Measurements from ENCODE around the gene BOD1L1. TPM values are rescaled to one million over a fixed set of nuclear protein-coding genes. Genes with fewer than 3 reads are reported as not detected.

Gene BOD1L1
- total and polyA plus RNA-seq, 2 experiments from 2014 or later = 11.9 to 29.1 TPM

DNA sequence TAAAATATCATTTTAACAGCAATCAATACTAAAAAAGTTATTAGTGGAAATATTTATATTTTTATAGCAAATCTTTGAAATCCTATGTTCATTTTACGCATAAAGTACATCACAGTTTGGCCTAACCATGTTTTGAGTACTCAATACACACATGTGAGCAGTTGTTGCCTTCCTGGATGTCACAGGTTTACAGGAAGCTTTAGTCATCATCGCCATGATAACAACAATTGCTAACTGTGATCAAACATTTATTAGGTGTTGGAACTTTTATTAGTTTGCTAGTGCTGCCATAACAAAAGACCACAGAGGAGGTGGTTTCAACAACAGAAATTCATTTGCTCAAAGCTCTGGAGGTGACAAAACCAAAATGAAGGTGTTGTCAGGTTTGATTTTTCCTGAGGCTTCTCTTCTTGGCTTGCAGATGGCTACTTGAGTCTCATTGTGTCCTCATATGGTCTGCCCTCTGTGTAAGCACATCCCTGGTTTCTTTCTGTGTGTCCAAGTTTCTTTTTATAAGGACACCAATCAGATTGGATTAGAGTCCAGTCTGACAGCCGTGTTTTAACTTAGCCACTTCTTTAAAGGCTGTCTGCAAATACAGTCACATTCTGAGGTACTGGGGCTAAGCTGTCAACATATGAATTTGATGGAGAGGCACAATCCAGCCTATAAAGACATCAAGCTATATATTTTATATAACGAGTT lies 43.1 kb upstream of the BOD1L1 start:
- 92% methylated on average over 4 of the region's 4 CpGs for WGBS (ENCODE audit: low lambda C conversion rate, missing lambda C conversion rate)
- H2AFZ ChIP-seq = no peak overlapping the region
- no peaks in the 10 kb centered on the region for H3K79me2 ChIP-seq
- H3K4me1 ChIP-seq (ENCODE audit: insufficient read depth) = no peaks in the 10 kb centered on the region
- no peak for DNase-seq (ENCODE audit: low spot score)
- H3K27me3 ChIP-seq = no peaks in the 10 kb centered on the region
- TF ChIP-seq CTCF (IDR thresholded peaks at IDR 0.05; ENCODE audit: poor library complexity) = no peak
- no peak for TF ChIP-seq EZH2phosphoT487 (IDR thresholded peaks at IDR 0.05; ENCODE audit: low read depth, severe bottlenecking, unreplicated experiment)
- no peak for TF ChIP-seq EZH2 (IDR thresholded peaks at IDR 0.05; ENCODE audit: borderline replicate concordance)
- no peaks in the 10 kb centered on the region for H4K20me1 ChIP-seq (ENCODE audit: insufficient read depth, poor library complexity, severe bottlenecking)
- no peak overlapping the region for H3K27ac ChIP-seq
- H3K4me2 ChIP-seq = no peak overlapping the region
- H3K9me3 ChIP-seq (ENCODE audit: low read depth) = no peaks in the 10 kb centered on the region
- no peak overlapping the region for H3K4me3 ChIP-seq
- no peaks in the 10 kb centered on the region for H3K36me3 ChIP-seq (replicated peaks; ENCODE audit: insufficient read depth, low read depth)
- H3K9me2 ChIP-seq (replicated peaks; ENCODE audit: insufficient read depth) = no peaks in the 10 kb centered on the region

DNA sequence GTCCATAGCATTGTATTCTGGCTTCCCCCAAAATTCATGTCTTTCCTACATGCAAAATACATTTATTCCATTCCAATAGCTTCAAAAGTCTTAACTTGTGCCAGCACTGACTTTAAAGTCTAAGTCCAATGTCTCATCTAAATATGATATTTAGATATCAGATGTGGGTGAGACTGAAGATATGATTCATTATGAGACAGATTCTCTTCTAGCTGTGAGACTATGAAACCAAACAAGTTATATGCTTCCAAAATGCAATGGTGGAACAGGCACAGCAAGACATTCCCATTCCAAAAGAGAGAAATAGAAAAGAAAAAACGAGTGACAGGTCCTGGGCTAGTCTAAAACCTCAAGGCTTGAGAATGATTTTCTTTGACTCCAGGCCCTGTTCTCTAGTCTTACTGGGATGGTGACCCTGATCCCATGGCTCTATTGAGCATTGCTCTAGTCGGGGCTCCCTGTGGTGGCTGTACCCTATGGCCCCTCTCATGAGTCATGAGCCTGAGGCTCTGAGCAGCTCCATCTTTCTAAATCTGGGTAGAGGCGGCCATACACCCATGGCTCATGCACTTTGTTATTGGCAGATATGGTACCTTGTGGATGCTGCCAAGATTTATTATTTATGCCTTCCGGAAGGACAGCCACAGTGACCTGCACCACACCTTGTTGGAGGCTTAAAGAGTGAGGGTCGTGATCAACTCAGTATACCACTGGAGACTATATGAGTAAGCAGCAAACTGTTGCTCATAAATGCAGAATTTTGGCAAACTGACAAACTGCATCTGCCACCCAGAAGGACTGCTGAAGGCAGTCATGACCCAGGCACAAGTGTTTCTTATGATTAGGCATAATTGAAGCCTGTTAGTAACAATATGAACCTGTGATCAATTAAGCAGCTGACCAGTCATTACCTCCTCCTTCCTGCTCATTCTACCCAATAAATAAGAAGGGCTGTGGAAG lies 38.5 kb upstream of the BOD1L1 start:
- Histone ChIP-seq H3K4me3 (no peak overlapping the region), H3K9me3 (ENCODE audit: low read depth) (no peaks in the 10 kb centered on the region), H3K4me1 (ENCODE audit: insufficient read depth) (no peaks in the 10 kb centered on the region), H3K27me3 (no peaks in the 10 kb centered on the region), H2AFZ (no peak overlapping the region), H3K4me2 (no peak overlapping the region), H3K9me2 (replicated peaks; ENCODE audit: insufficient read depth) (no peaks in the 10 kb centered on the region), H3K79me2 (no peaks in the 10 kb centered on the region), H4K20me1 (ENCODE audit: insufficient read depth, poor library complexity, severe bottlenecking) (no peaks in the 10 kb centered on the region), H3K27ac (no peak overlapping the region), H3K36me3 (replicated peaks; ENCODE audit: insufficient read depth, low read depth) (no peaks in the 10 kb centered on the region)
- TF ChIP-seq EZH2 (IDR thresholded peaks at IDR 0.05; ENCODE audit: borderline replicate concordance) = no peak
- TF ChIP-seq EZH2phosphoT487 (IDR thresholded peaks at IDR 0.05; ENCODE audit: low read depth, severe bottlenecking, unreplicated experiment) = no peak
- WGBS (ENCODE audit: low lambda C conversion rate, missing lambda C conversion rate) = 72% methylated on average over 5 of the region's 5 CpGs
- DNase-seq (ENCODE audit: low spot score) = no peak

GRCh38 chr4:13659341-13660070 lies 32.0 kb upstream of the BOD1L1 start:
- Histone ChIP-seq H3K4me3 (no peak overlapping the region), H3K79me2 (no peaks in the 10 kb centered on the region), H3K4me2 (no peak overlapping the region), H3K9me3 (ENCODE audit: low read depth) (no peaks in the 10 kb centered on the region), H4K20me1 (ENCODE audit: insufficient read depth, poor library complexity, severe bottlenecking) (no peaks in the 10 kb centered on the region), H3K27me3 (no peaks in the 10 kb centered on the region), H3K9me2 (replicated peaks; ENCODE audit: insufficient read depth) (no peaks in the 10 kb centered on the region), H3K27ac (no peak overlapping the region), H3K4me1 (ENCODE audit: insufficient read depth) (no peaks in the 10 kb centered on the region), H2AFZ (no peak overlapping the region), H3K36me3 (replicated peaks; ENCODE audit: insufficient read depth, low read depth) (no peaks in the 10 kb centered on the region)
- no peak for DNase-seq (ENCODE audit: low spot score)
- 89% methylated on average over 6 of the region's 6 CpGs for WGBS (ENCODE audit: low lambda C conversion rate, missing lambda C conversion rate)
- no peak for TF ChIP-seq EZH2 (IDR thresholded peaks at IDR 0.05; ENCODE audit: borderline replicate concordance)
- no peak for TF ChIP-seq CTCF (IDR thresholded peaks at IDR 0.05; ENCODE audit: poor library complexity)
- TF ChIP-seq EZH2phosphoT487 (IDR thresholded peaks at IDR 0.05; ENCODE audit: low read depth, severe bottlenecking, unreplicated experiment) = no peak
